ENCODE results near the gene CPSF3. TPM values are rescaled to one million over a fixed set of nuclear protein-coding genes. Genes with fewer than 3 reads are reported as not detected.

The CPSF3 gene
- total and polyA plus RNA-seq, 2 of the 8 experiments (the other 6 are each of a cell fraction or from before 2014, with no cell fraction given): 44.5 to 93.3 TPM

DNA sequence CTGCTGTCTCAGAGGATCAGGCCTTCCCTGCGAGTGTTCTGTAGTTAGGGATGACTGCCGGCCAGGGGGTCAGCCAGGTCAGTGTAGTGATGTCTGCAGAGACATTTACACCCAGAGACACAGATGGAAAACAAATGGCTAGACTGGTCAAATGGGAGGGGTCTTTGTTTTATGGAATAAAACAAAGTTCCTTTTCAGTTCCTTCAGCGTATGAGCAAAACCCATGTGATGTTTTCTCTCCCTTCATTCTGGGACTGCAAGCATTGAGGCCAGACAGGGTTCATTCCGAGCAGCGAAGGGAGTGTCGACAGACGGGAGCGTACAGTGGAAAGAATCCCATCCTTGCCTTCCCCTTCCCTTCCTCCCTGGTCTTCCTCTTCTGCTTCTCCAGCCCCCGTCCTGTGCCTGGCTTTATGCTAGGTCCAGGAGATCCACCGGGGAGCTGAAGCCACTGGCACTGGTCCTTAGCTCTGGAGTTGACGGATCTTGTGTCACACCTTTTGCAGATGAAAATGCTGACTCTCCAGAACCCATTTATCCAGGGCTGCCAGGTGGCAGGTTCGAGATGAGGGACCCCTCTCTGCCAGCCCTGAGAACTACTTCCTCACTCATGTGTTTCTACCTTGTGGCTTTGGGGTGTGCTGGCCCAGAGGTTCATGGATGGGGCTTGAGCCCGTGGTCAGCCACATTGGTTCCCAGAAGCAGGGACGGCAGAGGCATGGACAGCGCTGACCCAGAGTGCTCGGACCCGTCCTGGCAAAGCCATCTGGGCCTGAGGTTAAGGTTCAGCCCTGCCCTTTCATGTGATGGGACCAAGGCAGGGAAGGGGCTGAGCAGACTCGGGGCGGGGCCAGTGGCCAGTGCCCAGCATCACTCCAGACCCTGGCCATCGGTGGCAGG lies 24.3 kb upstream of the CPSF3 start (continued):
- TF ChIP-seq TEAD4 (IDR thresholded peaks at IDR 0.05; ENCODE audit: low read depth, low read length) (no peak), SAP30 (IDR thresholded peaks at IDR 0.05; ENCODE audit: insufficient read depth, insufficient replicate concordance, low read length) (no peak), ASH2L (IDR thresholded peaks at IDR 0.05; ENCODE audit: low read length) (no peak), PHF8 (conservative IDR thresholded peaks at IDR 0.05; ENCODE audit: low read depth, low read length) (no peak), BRCA1 (IDR thresholded peaks at IDR 0.05; ENCODE audit: low read depth, low read length) (no peak), CHD2 (IDR thresholded peaks at IDR 0.05; ENCODE audit: low read length) (no peak), SIX5 (IDR thresholded peaks at IDR 0.05; ENCODE audit: low read depth, low read length) (no peak), RBBP5 (IDR thresholded peaks at IDR 0.05; ENCODE audit: borderline replicate concordance, low read depth, low read length) (no peak)
